NCI-H748 (cell line): ENCODE data around the gene SLAIN2.
"Not testable (repeated sequence)": the region's sequence is repeated elsewhere in the genome, so short reads cannot be mapped to it uniquely, and the experiment has no call there.

Experiments
- DNase-seq: peaks from one replicate; lab custom pipeline; 2025; ENCODE audit not compliant: unreplicated experiment; lab: John Stamatoyannopoulos, UW

SLAIN2 gene

GRCh38 chr4:48436318-48436717, 95.0 kb downstream of the SLAIN2 start:
- peak; percentile 23 for DNase-seq

DNA sequence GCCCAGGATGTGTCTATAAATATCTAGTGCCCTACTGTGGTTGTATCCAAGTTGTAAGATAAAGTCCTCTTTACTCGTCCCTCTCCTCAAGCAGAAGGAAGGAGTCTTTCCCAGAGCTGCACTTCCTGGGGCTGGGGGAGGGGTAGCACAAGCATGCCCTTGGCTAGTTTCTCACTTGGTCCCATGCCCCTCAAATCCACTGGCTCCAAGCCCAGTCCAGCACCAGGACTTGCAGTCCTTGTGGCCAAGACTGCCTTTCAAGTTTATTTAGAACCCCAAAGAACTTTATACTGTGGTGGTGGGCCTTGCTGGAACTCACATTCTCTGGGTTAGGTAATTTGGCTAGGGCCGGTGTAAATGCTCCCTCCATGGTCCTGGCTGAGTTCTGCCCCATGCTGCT, 98.7 kb downstream of the SLAIN2 start:
- DNase-seq, result no peak

GRCh38 chr4:48440914-48441313, 99.6 kb downstream of the SLAIN2 start:
- not testable (repeated sequence) for DNase-seq

DNA sequence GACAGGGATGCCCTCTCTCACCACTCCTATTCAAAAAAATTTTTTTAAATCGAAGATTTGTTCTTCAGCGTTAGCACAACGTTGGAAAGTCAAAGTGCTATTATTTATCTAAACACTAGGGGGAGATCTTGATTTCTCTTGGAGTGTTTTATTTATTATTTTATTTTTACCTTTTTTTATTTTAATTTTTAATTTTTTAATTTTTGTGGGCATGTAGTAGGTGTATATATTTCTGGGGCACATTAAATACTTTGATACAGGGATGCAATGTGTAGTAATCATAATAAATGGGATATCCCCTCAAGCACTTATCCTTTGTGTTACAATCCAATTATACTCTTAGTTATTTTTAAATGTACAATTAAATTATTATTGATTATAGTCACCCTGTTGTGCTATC, 104.4 kb downstream of the SLAIN2 start:
- DNase-seq, result peak; percentile 3

- DNase-seq, result no peak
Observed at GRCh38 chr4:48446642-48447041, 105.3 kb downstream of the SLAIN2 start.

DNA sequence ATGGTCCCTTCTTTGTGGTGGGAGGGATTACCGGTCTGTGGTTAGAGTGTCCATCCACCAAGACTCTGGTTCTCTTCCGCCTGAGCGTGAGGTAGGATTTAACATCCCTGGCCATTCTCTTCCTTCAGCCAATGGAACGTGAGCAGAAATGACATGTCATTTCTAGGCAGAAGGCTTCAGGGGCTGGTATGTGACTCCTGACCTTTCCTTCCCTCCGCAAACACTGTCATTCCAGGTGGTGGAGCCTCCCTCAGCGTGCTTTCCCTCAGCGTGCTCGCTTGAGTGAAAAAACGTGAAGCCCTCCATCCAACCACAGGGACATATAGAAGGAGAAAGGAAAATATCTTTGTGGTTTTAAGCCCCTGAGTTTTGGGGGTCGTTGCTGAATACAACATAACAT, 107.8 kb downstream of the SLAIN2 start:
- DNase-seq, result no peak

DNA sequence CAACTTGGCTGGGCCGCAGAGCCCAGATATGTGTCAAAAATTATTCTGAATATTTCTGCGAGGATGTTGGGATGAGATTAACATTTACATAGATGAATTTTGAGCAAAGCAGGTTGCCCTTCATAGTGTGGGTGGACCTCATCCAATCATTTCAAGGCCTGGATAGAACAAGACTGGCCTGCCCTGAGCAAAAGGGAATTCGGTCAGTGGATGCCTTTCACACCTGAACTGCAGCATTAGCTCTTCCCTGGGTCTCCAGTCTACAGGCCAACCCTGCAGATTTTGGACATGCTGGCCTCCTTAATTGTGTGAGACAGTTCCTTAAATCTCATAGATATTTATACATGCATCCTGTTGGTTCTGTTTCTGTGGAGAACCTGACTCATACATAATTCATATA, 109.4 kb downstream of the SLAIN2 start:
- no peak for DNase-seq

DNA sequence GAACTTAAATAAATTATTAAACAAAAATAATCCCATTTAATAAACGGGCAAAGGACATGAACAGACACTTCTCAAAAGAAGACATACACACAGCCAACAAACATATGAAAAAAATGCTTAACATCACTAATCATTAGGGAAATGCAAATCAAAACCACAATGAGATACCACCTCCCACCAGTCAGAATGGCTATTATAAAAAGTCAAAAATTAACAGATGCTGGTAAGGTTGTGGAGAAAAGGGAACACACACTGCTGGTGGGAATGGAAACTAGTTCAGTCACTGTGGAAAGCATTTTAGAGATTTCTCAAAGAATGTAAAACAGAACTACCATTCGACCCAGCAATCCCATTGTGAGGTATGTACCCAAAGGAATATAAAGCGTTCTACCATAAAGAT, 110.3 kb downstream of the SLAIN2 start:
- DNase-seq, result not testable (repeated sequence)

- DNase-seq, result no peak
Observed at GRCh38 chr4:48454591-48454990, 113.3 kb downstream of the SLAIN2 start.

GRCh38 chr4:48461000-48461399, 119.7 kb downstream of the SLAIN2 start:
- DNase-seq, result no peak

GRCh38 chr4:48462363-48462762, 121.0 kb downstream of the SLAIN2 start:
- peak; percentile 27 for DNase-seq

- no peak for DNase-seq
Observed at GRCh38 chr4:48467442-48467841, 126.1 kb downstream of the SLAIN2 start.

- no peak for DNase-seq
Observed at GRCh38 chr4:48467891-48468290, 126.6 kb downstream of the SLAIN2 start.

GRCh38 chr4:48470137-48470536, 128.8 kb downstream of the SLAIN2 start:
- no peak for DNase-seq

DNA sequence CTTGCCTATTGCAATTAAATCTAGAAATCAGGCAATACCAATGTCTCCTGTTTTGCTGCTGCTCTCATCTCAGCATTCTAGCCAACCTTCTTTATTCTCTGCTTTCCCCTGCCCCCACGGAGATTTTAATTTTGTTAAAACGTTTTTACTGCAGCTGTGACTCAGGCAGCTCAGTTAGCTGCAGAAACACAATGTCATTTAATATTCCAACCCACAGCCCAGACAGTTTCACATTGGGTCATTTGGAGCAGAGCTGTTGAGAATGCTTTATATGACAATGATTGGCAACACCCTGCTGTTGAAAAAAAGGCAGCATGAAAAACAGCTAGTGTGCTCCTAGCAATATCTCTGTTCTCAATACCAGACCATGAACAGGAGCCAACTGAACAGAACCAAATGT, 129.2 kb downstream of the SLAIN2 start:
- no peak for DNase-seq

- DNase-seq, result peak; percentile 68
Observed at GRCh38 chr4:48472794-48473193, 131.5 kb downstream of the SLAIN2 start.

- no peak for DNase-seq
Observed at GRCh38 chr4:48475770-48476169, 134.4 kb downstream of the SLAIN2 start.
